GM12891 (cell line): ENCODE data around the gene GNL2.
"Not testable (repeated sequence)": the region's sequence is repeated elsewhere in the genome, so short reads cannot be mapped to it uniquely, and the experiment has no call there.

Source experiments
- DNase-seq: peaks from one replicate; pipeline ENCODE4 v3.0.0; 2011; ENCODE audit warnings: low spot score; ENCODE audit not compliant: insufficient read length
- FAIRE-seq: peaks from 2 replicates; lab custom pipeline; 2011; peaks lifted over from hg19 to GRCh38; lab: Jason Lieb, UNC
- PAX5 ChIP-seq: IDR thresholded peaks from 2 replicates; pipeline ENCODE4 v1.6.1; 2011; ENCODE audit warnings: low read length, moderate library complexity, mild to moderate bottlenecking; ENCODE audit not compliant: insufficient read depth, severe bottlenecking
- POLR2A ChIP-seq: IDR thresholded peaks from 2 replicates; pipeline ENCODE4 v1.6.1; 2011; ENCODE audit warnings: low read depth, low read length, control low read depth
- POLR2AphosphoS5 ChIP-seq: IDR thresholded peaks from 2 replicates; pipeline ENCODE4 v1.6.1; 2011; ENCODE audit warnings: low read depth, low read length, control low read depth
- POU2F2 ChIP-seq: IDR thresholded peaks from 2 replicates; pipeline ENCODE4 v1.6.1; 2011; ENCODE audit warnings: low read depth, mild to moderate bottlenecking, control low read depth, low read length, moderate library complexity
- SPI1 ChIP-seq: IDR thresholded peaks from 2 replicates; pipeline ENCODE4 v1.6.1; 2011; ENCODE audit warnings: low read depth, low read length, control low read depth
- TAF1 ChIP-seq: IDR thresholded peaks from 2 replicates; pipeline ENCODE4 v1.6.1; 2011; ENCODE audit warnings: low read depth, low read length, control low read depth

The GNL2 gene

GRCh38 chr1:37553598-37553926 lies 42.2 kb downstream of the GNL2 start:
- FAIRE-seq (peak; percentile 20), DNase-seq (no peak)
- TF ChIP-seq SPI1 = no peak
- no peak for TF ChIP-seq POLR2A
- TF ChIP-seq POLR2AphosphoS5 = no peak
- TF ChIP-seq POU2F2 = no peak
- no peak for TF ChIP-seq TAF1

DNA sequence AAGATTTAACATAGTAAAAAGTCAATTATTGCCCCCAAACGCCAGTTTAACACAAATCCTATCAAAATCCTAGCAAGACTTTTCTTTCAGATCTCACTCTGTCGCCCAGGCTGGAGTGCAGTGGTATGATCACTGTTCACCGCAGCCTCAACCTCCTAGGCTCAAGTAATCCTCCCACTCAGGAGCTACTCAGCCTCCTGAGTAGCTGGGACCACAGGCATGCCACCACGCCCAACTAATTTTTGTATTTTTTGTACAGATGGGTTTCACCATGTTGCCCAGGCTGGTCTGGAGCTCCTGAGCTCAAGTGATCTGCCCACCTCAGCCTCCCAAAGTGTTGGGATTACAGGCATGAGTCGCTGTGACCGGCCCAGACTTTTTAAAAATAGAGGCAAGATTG lies 46.4 kb downstream of the GNL2 start:
- DNase-seq (no peak), FAIRE-seq (no peak)
- TF ChIP-seq SPI1 (no peak), PAX5 (no peak), TAF1 (no peak), POU2F2 (no peak), POLR2A (no peak), POLR2AphosphoS5 (no peak)

- DNase-seq (no peak), FAIRE-seq (no peak)
- no peak for TF ChIP-seq TAF1
- TF ChIP-seq POU2F2 = no peak
- TF ChIP-seq POLR2AphosphoS5 = no peak
- no peak for TF ChIP-seq POLR2A
- no peak for TF ChIP-seq PAX5
These were observed 50.7 kb downstream of the GNL2 start for GRCh38 chr1:37545019-37545418.

DNA sequence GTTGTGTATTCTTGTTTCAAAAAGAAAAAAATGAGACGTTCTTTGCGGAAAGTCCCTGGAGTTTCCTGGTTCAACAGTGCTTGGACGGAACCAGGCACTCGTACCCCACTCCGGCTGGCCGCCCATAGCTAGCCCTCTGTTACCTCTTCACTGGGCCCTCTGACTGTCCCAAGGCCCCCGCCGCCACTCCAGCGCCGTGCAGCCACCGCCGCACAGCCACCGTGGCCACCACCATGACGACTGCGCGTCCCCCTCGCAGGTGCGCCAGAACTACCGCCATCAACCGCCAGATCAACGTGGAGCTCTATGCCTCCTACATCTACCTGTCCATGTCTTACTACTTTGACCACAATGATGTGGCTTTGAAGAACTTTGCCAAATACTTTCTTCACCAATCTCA lies 51.2 kb downstream of the GNL2 start:
- TF ChIP-seq PAX5 (no peak), POLR2A (no peak; the same call in 1 of the 2 replicates), POU2F2 (no peak), TAF1 (no peak), SPI1 (no peak), POLR2AphosphoS5 (no peak)
- no peak for FAIRE-seq
- no peak for DNase-seq

GRCh38 chr1:37540036-37540785 lies 55.5 kb downstream of the GNL2 start:
- TF ChIP-seq POU2F2 (no peak), TAF1 (no peak), POLR2A (no peak), POLR2AphosphoS5 (no peak), PAX5 (no peak), SPI1 (no peak)
- DNase-seq = no peak
- FAIRE-seq = no peak

- DNase-seq, FAIRE-seq: not testable (repeated sequence)
These were observed 56.6 kb downstream of the GNL2 start for GRCh38 chr1:37539154-37539553.

GRCh38 chr1:37537378-37537777 lies 58.4 kb downstream of the GNL2 start:
- FAIRE-seq (no peak), DNase-seq (no peak)
- TF ChIP-seq POLR2AphosphoS5 = no peak
- no peak for TF ChIP-seq TAF1
- TF ChIP-seq PAX5 = no peak
- TF ChIP-seq SPI1 = no peak

DNA sequence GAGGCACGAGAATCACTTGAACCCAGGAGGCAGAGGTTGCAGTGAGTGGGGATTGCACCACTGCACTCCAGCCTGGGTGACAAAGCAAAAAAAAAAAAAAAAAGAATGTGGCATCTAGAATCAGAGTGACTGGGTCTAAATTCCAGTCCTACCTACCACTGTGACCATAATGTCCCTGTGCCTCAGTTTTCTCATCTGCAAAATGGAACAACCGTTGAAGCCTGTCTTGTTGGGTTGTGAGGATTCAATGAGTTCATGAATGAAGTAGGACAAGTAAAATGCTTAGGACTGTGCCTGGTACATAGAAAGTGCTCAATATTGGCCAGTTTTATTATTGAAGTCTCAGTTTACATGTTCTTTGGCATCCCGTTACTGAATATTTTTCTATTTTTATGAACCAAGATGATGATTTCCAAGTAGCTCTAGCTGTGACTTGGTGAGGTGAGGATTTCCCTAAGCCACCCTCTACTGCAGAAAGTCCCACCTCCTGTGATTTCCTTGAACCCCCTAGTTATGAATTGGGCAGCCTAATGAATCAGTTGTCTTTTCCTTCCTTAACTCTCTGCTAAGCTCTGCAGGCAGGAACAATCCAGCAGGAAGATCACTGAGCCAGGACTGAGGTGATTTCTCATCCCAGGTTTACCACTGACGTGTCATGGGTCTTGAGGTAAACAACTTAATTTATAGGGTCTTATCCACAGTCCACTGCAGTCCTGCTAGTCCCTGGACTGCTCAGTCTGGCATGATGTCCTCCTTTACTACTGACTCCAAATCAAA lies 62.2 kb downstream of the GNL2 start:
- FAIRE-seq = no peak
- DNase-seq = no peak
- TF ChIP-seq TAF1 = no peak
- TF ChIP-seq SPI1 = no peak
- TF ChIP-seq POU2F2 = no peak
- no peak for TF ChIP-seq PAX5
- no peak for TF ChIP-seq POLR2A
- no peak for TF ChIP-seq POLR2AphosphoS5

GRCh38 chr1:37532418-37533156 lies 63.1 kb downstream of the GNL2 start:
- not testable (repeated sequence) for FAIRE-seq

GRCh38 chr1:37529888-37530287 lies 65.8 kb downstream of the GNL2 start:
- FAIRE-seq, DNase-seq: not testable (repeated sequence)

More at GRCh38 chr1:37532418-37533156, 63.1 kb downstream of the GNL2 start:
- DNase-seq = not testable (repeated sequence)

GRCh38 chr1:37519613-37520012 lies 76.1 kb downstream of the GNL2 start:
- FAIRE-seq = no peak
- DNase-seq = no peak
- TF ChIP-seq POLR2AphosphoS5 = no peak
- no peak for TF ChIP-seq POU2F2
- TF ChIP-seq POLR2A = no peak
- no peak for TF ChIP-seq SPI1
- no peak for TF ChIP-seq TAF1
- TF ChIP-seq PAX5 = no peak

- not testable (repeated sequence) for FAIRE-seq, DNase-seq
These were observed 76.8 kb downstream of the GNL2 start for GRCh38 chr1:37518929-37519328.

DNA sequence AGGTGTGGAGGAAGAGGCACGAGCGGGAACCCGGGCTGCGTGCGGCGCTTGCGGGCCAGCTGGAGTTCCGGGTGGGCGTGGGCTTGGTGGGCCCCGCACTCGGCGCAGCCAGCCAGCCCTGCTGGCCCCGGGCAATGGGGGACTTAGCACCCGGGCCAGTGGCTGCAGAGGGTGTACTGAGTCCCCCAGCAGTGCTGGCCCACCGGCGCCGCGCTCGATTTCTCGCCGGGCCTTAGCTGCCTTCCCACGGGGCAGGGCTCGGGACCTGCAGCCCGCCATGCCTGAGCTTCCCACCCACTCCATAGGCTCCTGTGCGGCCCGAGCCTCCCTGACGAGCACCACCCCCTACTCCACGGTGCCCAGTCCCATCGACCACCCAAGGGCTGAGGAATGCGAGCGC lies 77.5 kb downstream of the GNL2 start:
- not testable (repeated sequence) for DNase-seq, FAIRE-seq
